ENCODE data around the gene PARD3B.
"Not testable (repeated sequence)": the region's sequence is repeated elsewhere in the genome, so short reads cannot be mapped to it uniquely, and the experiment has no call there.

PARD3B gene

GRCh38 chr2:205218816-205219215 lies 673.5 kb downstream of the PARD3B start:
- DNase-seq = not testable (repeated sequence)

- DNase-seq = no peak
Observed at GRCh38 chr2:205220559-205220958, 675.3 kb downstream of the PARD3B start.

- DNase-seq = no peak
Observed at GRCh38 chr2:205232086-205232485, 686.8 kb downstream of the PARD3B start.

GRCh38 chr2:205235434-205235833 lies 690.2 kb downstream of the PARD3B start:
- DNase-seq = no peak

GRCh38 chr2:205237524-205237923 lies 692.2 kb downstream of the PARD3B start:
- DNase-seq = no peak

GRCh38 chr2:205245001-205245400 lies 699.7 kb downstream of the PARD3B start:
- no peak for DNase-seq

GRCh38 chr2:205245652-205246051 lies 700.4 kb downstream of the PARD3B start:
- no peak for DNase-seq

GRCh38 chr2:205259121-205259520 lies 713.8 kb downstream of the PARD3B start:
- DNase-seq = no peak

- no peak for DNase-seq
Observed at GRCh38 chr2:205261516-205262020, 716.3 kb downstream of the PARD3B start.

GRCh38 chr2:205267323-205267722 lies 722.0 kb downstream of the PARD3B start:
- DNase-seq = no peak

- no peak for DNase-seq
Observed at GRCh38 chr2:205270689-205271088, 725.4 kb downstream of the PARD3B start.

GRCh38 chr2:205273148-205273547 lies 727.9 kb downstream of the PARD3B start:
- no peak for DNase-seq

GRCh38 chr2:205273627-205274026 lies 728.4 kb downstream of the PARD3B start:
- no peak for DNase-seq

- no peak for DNase-seq
Observed at GRCh38 chr2:205274801-205275200, 729.5 kb downstream of the PARD3B start.

- DNase-seq = no peak
Observed at GRCh38 chr2:205276116-205276777, 731.0 kb downstream of the PARD3B start.

- DNase-seq = no peak
Observed at GRCh38 chr2:205280596-205281236, 735.4 kb downstream of the PARD3B start.

GRCh38 chr2:205283736-205284270 lies 738.5 kb downstream of the PARD3B start:
- DNase-seq = no peak

GRCh38 chr2:205284334-205284733 lies 739.1 kb downstream of the PARD3B start:
- DNase-seq = no peak

- no peak for DNase-seq
Observed at GRCh38 chr2:205287316-205287715, 742.0 kb downstream of the PARD3B start.

- DNase-seq = no peak
Observed at GRCh38 chr2:205288686-205289085, 743.4 kb downstream of the PARD3B start.

- DNase-seq = no peak
Observed at GRCh38 chr2:205290299-205290698, 745.0 kb downstream of the PARD3B start.

GRCh38 chr2:205292665-205293295 lies 747.5 kb downstream of the PARD3B start:
- no peak for DNase-seq

- no peak for DNase-seq
Observed at GRCh38 chr2:205293559-205293958, 748.3 kb downstream of the PARD3B start.

- no peak for DNase-seq
Observed at GRCh38 chr2:205296959-205297358, 751.7 kb downstream of the PARD3B start.
